GM18499 (cell line): ENCODE measurements around the gene EOLA1.
"Not testable (repeated sequence)": the region's sequence is repeated elsewhere in the genome, so short reads cannot be mapped to it uniquely, and the experiment has no call there.

Source experiments
- ATAC-seq: cut with Tn5 transposase; IDR thresholded peaks from one replicate; pipeline ENCODE4 v1.9.1; 2021; ENCODE audit warnings: moderate number of reproducible peaks; ENCODE audit not compliant: insufficient read depth, unreplicated experiment

The EOLA1 gene

GRCh38 chrX:149512225-149512885, 28.5 kb upstream of the EOLA1 start:
- peak; percentile 67 for ATAC-seq

GRCh38 chrX:149513825-149514428, 26.9 kb upstream of the EOLA1 start:
- ATAC-seq: no peak

GRCh38 chrX:149515954-149516602, 24.7 kb upstream of the EOLA1 start:
- ATAC-seq: no peak

GRCh38 chrX:149516604-149517003, 24.2 kb upstream of the EOLA1 start:
- no peak for ATAC-seq

- no peak for ATAC-seq
These were observed 23.5 kb upstream of the EOLA1 start for GRCh38 chrX:149517308-149517707.

GRCh38 chrX:149518236-149518635, 22.6 kb upstream of the EOLA1 start:
- ATAC-seq: no peak

- not testable (repeated sequence) for ATAC-seq
These were observed 20.1 kb upstream of the EOLA1 start for GRCh38 chrX:149520636-149521277.

GRCh38 chrX:149521438-149521837, 19.4 kb upstream of the EOLA1 start:
- no peak for ATAC-seq

- no peak for ATAC-seq
These were observed 17.9 kb upstream of the EOLA1 start for GRCh38 chrX:149522916-149523315.

- ATAC-seq: peak; percentile 90
These were observed 15.4 kb upstream of the EOLA1 start for GRCh38 chrX:149525389-149525788.

GRCh38 chrX:149525903-149526302, 14.9 kb upstream of the EOLA1 start:
- ATAC-seq: peak; percentile 27

- not testable (repeated sequence) for ATAC-seq
These were observed 14.3 kb upstream of the EOLA1 start for GRCh38 chrX:149526318-149527033.

GRCh38 chrX:149527705-149528104, 13.1 kb upstream of the EOLA1 start:
- ATAC-seq: no peak

GRCh38 chrX:149528381-149528780, 12.4 kb upstream of the EOLA1 start:
- no peak for ATAC-seq

- peak; percentile 72 for ATAC-seq
These were observed 9.2 kb upstream of the EOLA1 start for GRCh38 chrX:149531599-149531998.

- ATAC-seq: not testable (repeated sequence)
These were observed 7.9 kb upstream of the EOLA1 start for GRCh38 chrX:149532868-149533267.

GRCh38 chrX:149533999-149534398, 6.8 kb upstream of the EOLA1 start:
- not testable (repeated sequence) for ATAC-seq

- ATAC-seq: not testable (repeated sequence)
These were observed 5.7 kb upstream of the EOLA1 start for GRCh38 chrX:149534926-149535602.

GRCh38 chrX:149537474-149537873, 3.3 kb upstream of the EOLA1 start:
- ATAC-seq: not testable (repeated sequence)
